Measurements from ENCODE around the gene CRLF1.
A peak's percentile ranks its signal among the peaks of the same experiment; 100 is the strongest.

Gene CRLF1

GRCh38 chr19:18606281-18607225 is at the start of gene CRLF1:
Gene CRLF1 (minus strand): TSS chr19:18606799. CDS start chr19:18606656, 143 bp downstream.
- DNase-seq: no peak

GRCh38 chr19:18655173-18655844 is 48.7 kb upstream of the CRLF1 start:
- no peak for DNase-seq

GRCh38 chr19:18654469-18654868 is 47.9 kb upstream of the CRLF1 start:
- DNase-seq: no peak

GRCh38 chr19:18653853-18654252 is 47.3 kb upstream of the CRLF1 start:
- no peak for DNase-seq

- DNase-seq: no peak
Measured at GRCh38 chr19:18651733-18652132, 45.1 kb upstream of the CRLF1 start.

- DNase-seq: no peak
Measured at GRCh38 chr19:18651300-18651699, 44.7 kb upstream of the CRLF1 start.

GRCh38 chr19:18650468-18651041 is 44.0 kb upstream of the CRLF1 start:
- no peak for DNase-seq

- DNase-seq: no peak
Measured at GRCh38 chr19:18650021-18650390, 43.4 kb upstream of the CRLF1 start.

- DNase-seq: no peak
Measured at GRCh38 chr19:18649371-18650020, 42.9 kb upstream of the CRLF1 start.

GRCh38 chr19:18648973-18649315 is 42.3 kb upstream of the CRLF1 start:
- no peak for DNase-seq

GRCh38 chr19:18647807-18648206 is 41.2 kb upstream of the CRLF1 start:
- DNase-seq: no peak

- DNase-seq: no peak
Measured at GRCh38 chr19:18647371-18647767, 40.8 kb upstream of the CRLF1 start.

GRCh38 chr19:18646535-18647370 is 40.2 kb upstream of the CRLF1 start:
- DNase-seq: no peak

GRCh38 chr19:18645035-18645511 is 38.5 kb upstream of the CRLF1 start:
- no peak for DNase-seq

- no peak for DNase-seq
Measured at GRCh38 chr19:18644196-18645034, 37.8 kb upstream of the CRLF1 start.

- DNase-seq: no peak
Measured at GRCh38 chr19:18639706-18640243, 33.2 kb upstream of the CRLF1 start.

- peak; percentile 63 for DNase-seq
Measured at GRCh38 chr19:18637673-18638630, 31.4 kb upstream of the CRLF1 start.

GRCh38 chr19:18636969-18637629 is 30.5 kb upstream of the CRLF1 start, which contains the start of gene KLHL26:
Gene KLHL26 (plus strand): TSS chr19:18637028. CDS start chr19:18637055, 27 bp downstream.
- no peak for DNase-seq
